H1 (cell line): ENCODE data around the gene KLHL21. TPM values are rescaled to one million over a fixed set of nuclear protein-coding genes. Genes with fewer than 3 reads are reported as not detected.

ENCODE experiments used
- ASH2L ChIP-seq: fragments of 200-600, 300-600 bp; sonication (generic); IDR thresholded peaks from one replicate; pipeline ENCODE4 v1.7.1; 2017; ENCODE audit warnings: low read length
- BACH1 ChIP-seq: IDR thresholded peaks from 2 replicates; pipeline ENCODE4 v1.6.1; 2012; ENCODE audit warnings: low read length, improper control_type of control experiment
- CTCF ChIP-seq, 3 experiments: IDR thresholded peaks; 1 replicate in 2 of 3; 2 replicates in 1 of 3; pipeline versions ENCODE4 v1.5.1 to v1.6.1; 2011; ENCODE audit warnings: low read length in 3 of 3, mild to moderate bottlenecking in 3 of 3, inconsistent platforms in 2 of 3, low read depth in 1 of 3, moderate library complexity in 1 of 3; ENCODE audit not compliant: insufficient read depth in 1 of 3; ENCODE audit errors: control extremely low read depth in 1 of 3
- EGR1 ChIP-seq: IDR thresholded peaks from 2 replicates; pipeline ENCODE4 v1.6.1; 2011; ENCODE audit warnings: low read depth, low read length, borderline replicate concordance
- EZH2 ChIP-seq: fragments of 200-600 bp; sonication (generic); IDR thresholded peaks from 2 replicates; pipeline ENCODE4 v1.7.1; 2012; ENCODE audit warnings: low read depth, mild to moderate bottlenecking, moderate library complexity, low read length, inconsistent platforms; ENCODE audit not compliant: severe bottlenecking
- FOSL1 ChIP-seq: IDR thresholded peaks from 2 replicates; pipeline ENCODE4 v1.6.1; 2011; ENCODE audit warnings: mild to moderate bottlenecking, low read depth, low read length, moderate library complexity; ENCODE audit not compliant: insufficient read depth
- KDM1A ChIP-seq: fragments of 200-600, 300-600 bp; sonication (generic); IDR thresholded peaks from 2 replicates; pipeline ENCODE4 v1.7.1; 2016; ENCODE audit warnings: mild to moderate bottlenecking, low read length, borderline replicate concordance
- KDM4A ChIP-seq: IDR thresholded peaks from one replicate; pipeline ENCODE4 v1.7.1; 2012; ENCODE audit warnings: low read depth, mild to moderate bottlenecking, moderate library complexity, low read length, inconsistent platforms; ENCODE audit not compliant: severe bottlenecking
- POLR2A ChIP-seq, 2 experiments: IDR thresholded peaks; 1 replicate in 1 of 2; 2 replicates in 1 of 2; pipeline ENCODE4 v1.6.1; 2011; ENCODE audit warnings: low read depth in 2 of 2, low read length in 2 of 2, mild to moderate bottlenecking in 2 of 2; ENCODE audit errors: control extremely low read depth in 1 of 2
- POLR2AphosphoS5 ChIP-seq: IDR thresholded peaks from 2 replicates; pipeline ENCODE4 v1.6.1; 2011; ENCODE audit warnings: low read depth, low read length
- RAD21 ChIP-seq, 2 experiments: IDR thresholded peaks in 1 of 2; conservative IDR thresholded peaks in 1 of 2; 2 replicates each; pipeline ENCODE4 v1.6.1; 2011; ENCODE audit warnings: low read depth in 2 of 2, low read length in 2 of 2, improper control_type of control experiment in 1 of 2, inconsistent platforms in 1 of 2, mild to moderate bottlenecking in 1 of 2, moderate library complexity in 1 of 2
- RBBP5 ChIP-seq: IDR thresholded peaks from 2 replicates; pipeline ENCODE4 v1.7.1; 2012; ENCODE audit warnings: low read depth, mild to moderate bottlenecking, inconsistent platforms, low read length, moderate library complexity, borderline replicate concordance
- SIN3A ChIP-seq, 2 experiments: IDR thresholded peaks in 1 of 2; conservative IDR thresholded peaks in 1 of 2; 2 replicates each; pipeline ENCODE4 v1.6.1; 2011 to 2012; ENCODE audit warnings: low read length in 2 of 2, improper control_type of control experiment in 1 of 2, low read depth in 1 of 2, mild to moderate bottlenecking in 1 of 2
- SP4 ChIP-seq: IDR thresholded peaks from 2 replicates; pipeline ENCODE4 v1.6.1; 2012; ENCODE audit warnings: low read length, inconsistent platforms
- SRF ChIP-seq: IDR thresholded peaks from 2 replicates; pipeline ENCODE4 v1.6.1; 2011; ENCODE audit warnings: mild to moderate bottlenecking, low read depth, low read length, moderate library complexity
- TAF1 ChIP-seq: IDR thresholded peaks from 2 replicates; pipeline ENCODE4 v1.6.1; 2011; ENCODE audit warnings: mild to moderate bottlenecking, low read depth, low read length
- TEAD4 ChIP-seq: IDR thresholded peaks from 2 replicates; pipeline ENCODE4 v1.6.1; 2012; ENCODE audit warnings: low read depth, low read length, inconsistent platforms, mixed read lengths
- YY1 ChIP-seq: IDR thresholded peaks from 2 replicates; pipeline ENCODE4 v1.6.1; 2011; ENCODE audit warnings: low read depth, mild to moderate bottlenecking, low read length
- ZNF274 ChIP-seq: IDR thresholded peaks from 2 replicates; pipeline ENCODE4 v1.7.0; 2012; ENCODE audit warnings: low read length, borderline replicate concordance; ENCODE audit errors: extremely low read depth
- polyA plus RNA-seq, 7 experiments: library from polyadenylated mRNA; depleted of rRNA in 3 of 7; stranded (reverse) in 5 of 7; unstranded in 2 of 7; fragments of >200 nt in 5 of 7; fragments of 200-250 nt in 2 of 7; gene quantifications; 1 replicate in 5 of 7; 2 replicates in 1 of 7; 4 replicates in 1 of 7; pipeline versions ENCODE4 v1.2.1 to v1.2.3, GENCODE V29; 2011 to 2013; ENCODE audit warnings: missing spikeins in 2 of 7, mixed read lengths in 2 of 7
- total RNA-seq: library from RNA; stranded (reverse); fragmentation: NEBNext Ultra II Directional; extraction: Animal tissue kit (Norgen Biotek cat#: 25700); gene quantifications from 2 replicates; pipeline ENCODE4 v1.2.1, GENCODE V29; 2021

The KLHL21 gene
- total and polyA plus RNA-seq, 2 of the 8 experiments (the other 6 are each of a cell fraction or from before 2014, with no cell fraction given), result 11.9 to 22.3 TPM

DNA sequence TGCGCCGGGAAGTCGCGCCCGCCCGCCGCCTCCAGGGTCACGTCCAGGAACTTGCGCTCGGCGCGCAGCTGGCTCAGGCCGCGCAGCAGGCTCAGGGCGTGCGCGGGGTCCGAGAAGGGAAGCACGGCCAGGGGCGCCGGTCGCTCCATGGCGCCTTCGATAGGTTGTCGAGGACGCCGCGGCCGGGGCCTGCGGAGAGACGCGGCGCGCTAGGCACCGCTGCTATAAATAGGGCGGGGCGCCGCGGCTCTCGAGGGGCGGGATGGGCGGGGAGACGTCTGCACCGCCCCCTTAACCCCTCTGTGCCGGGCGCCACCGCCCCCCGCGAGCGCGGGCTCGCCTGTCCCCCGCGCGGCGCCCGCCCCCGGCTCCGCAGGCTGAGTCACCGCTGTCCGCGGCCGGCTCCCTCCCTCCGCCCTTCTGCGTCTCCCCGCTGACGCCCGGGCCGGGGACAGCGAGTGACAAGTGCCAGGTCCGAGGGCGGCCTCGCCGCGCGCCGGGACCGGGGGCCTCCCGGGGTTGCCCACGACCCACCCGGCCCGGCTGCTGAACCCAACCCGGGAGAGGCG, at the start of gene KLHL21 (continued):
- TF ChIP-seq CTCF (IDR thresholded peaks at IDR 0.05; ENCODE audit: control extremely low read depth in 1 of 3, insufficient read depth in 1 of 3, low read depth in 1 of 3, low read length in 3 of 3) (peak in 1 of 3 experiments; percentile 0; a peak in 1 of 4 replicates), KDM1A (0 out of 2 replicates have a peak, but pooled peaks have one; percentile 1), ZNF274 (no peak), BACH1 (peak; percentile 80), POLR2AphosphoS5 (peak; percentile 67; the same call in 1 of the 2 replicates), KDM4A (peak; percentile 13), TAF1 (peak; percentile 66), SRF (no peak), TEAD4 (0 out of 2 replicates have a peak, but pooled peaks have one; percentile 15), EGR1 (peak; percentile 72; the same call in 1 of the 2 replicates), ASH2L (no peak), SIN3A (conservative IDR thresholded peaks at IDR 0.05 in 1 of 2, IDR thresholded peaks at IDR 0.05 in 1 of 2; ENCODE audit: low read depth in 1 of 2, low read length in 2 of 2) (0 out of 4 replicates have a peak, but pooled peaks of 1 of the 2 experiments have one; percentile 6), RAD21 (IDR thresholded peaks at IDR 0.05 in 1 of 2, conservative IDR thresholded peaks at IDR 0.05 in 1 of 2; ENCODE audit: low read depth in 2 of 2, low read length in 2 of 2) (no peak), POLR2A (IDR thresholded peaks at IDR 0.05; ENCODE audit: control extremely low read depth in 1 of 2, low read depth in 2 of 2, low read length in 2 of 2) (peak in 1 of 2 experiments; percentile 75; a peak in 1 of 3 replicates), EZH2 (no peak), YY1 (0 out of 2 replicates have a peak, but pooled peaks have one; percentile 5), SP4 (peak; percentile 37; the same call in 1 of the 2 replicates), FOSL1 (no peak), RBBP5 (peak; percentile 63; the same call in 1 of the 2 replicates)
- TF ChIP-seq, all 59 proteins: peak for 17
